Measurements from ENCODE around the gene ZNF564.
A peak's percentile ranks its signal among the peaks of the same experiment; 100 is the strongest.

The ZNF564 gene

GRCh38 chr19:12484371-12485051, 66.8 kb downstream of the ZNF564 start, which contains the start of gene ZNF709:
TSS of gene ZNF709 (minus strand) at chr19:12484816. CDS start at chr19:12484657, 159 bp downstream.
- peak within 1 kb of the TSS; percentile 59 for H3K4me2 ChIP-seq (ENCODE audit: insufficient read depth, low read length, poor library complexity, severe bottlenecking)
- no peak within 1 kb of the TSS for H4K8ac ChIP-seq (ENCODE audit: low read depth, low read length)
- H3K4me3 ChIP-seq (ENCODE audit: low read length in 2 of 2): peak within 1 kb of the TSS; percentile 77 to 91
- DNase-seq (ENCODE audit: low spot score): peak; percentile 96
- no peak within 1 kb of the TSS for H2BK120ac ChIP-seq (ENCODE audit: low read depth, low read length)
- H4K91ac ChIP-seq (ENCODE audit: low read depth, low read length, poor library complexity): no peak within 1 kb of the TSS
- H3K9me3 ChIP-seq (replicated peaks in 1 of 2; ENCODE audit: control insufficient read depth in 2 of 2, insufficient read depth in 1 of 2, low read depth in 1 of 2, low read length in 2 of 2): peaks cover 0 to 35% of the 10 kb centered on the region in 2 donors
- H3K27me3 ChIP-seq (ENCODE audit: control insufficient read depth in 3 of 3, insufficient read depth in 3 of 3, low read depth in 1 of 3, low read length in 3 of 3): no peaks in the 10 kb centered on the region
- no peak within 1 kb of the TSS for H3K4ac ChIP-seq (ENCODE audit: low read length)
- peak within 1 kb of the TSS; percentile 41 for H2AK5ac ChIP-seq (ENCODE audit: low read depth, low read length)
- H3K23ac ChIP-seq (ENCODE audit: low read depth, low read length, poor library complexity): peak within 1 kb of the TSS; percentile 100
- no CpG with 5 or more reads among the region's 53 CpGs for WGBS, 2 donors (ENCODE audit: extremely low coverage in 2 of 2, insufficient read length in 2 of 2, insufficient replicate concordance in 1 of 2)
- H3K4me1 ChIP-seq (ENCODE audit: control insufficient read depth in 2 of 2, insufficient read depth in 1 of 2, low read depth in 1 of 2, low read length in 2 of 2): peaks cover 0 to 3% of the 10 kb centered on the region in 2 donors
- H3K27ac ChIP-seq (replicated peaks; ENCODE audit: low read length): peak within 1 kb of the TSS; percentile 90
- H3K9ac ChIP-seq (ENCODE audit: low read depth, low read length, poor library complexity): peak within 1 kb of the TSS; percentile 93
- peak within 1 kb of the TSS; percentile 89 for H3K14ac ChIP-seq (ENCODE audit: low read length)
- peak within 1 kb of the TSS; percentile 90 for H2AFZ ChIP-seq (ENCODE audit: low read length)
- peaks cover 0 to 33% of the 10 kb centered on the region in 2 donors for H3K36me3 ChIP-seq (replicated peaks in 1 of 2; ENCODE audit: control insufficient read depth in 2 of 2, insufficient read depth in 2 of 2, low read length in 2 of 2)
- H3K18ac ChIP-seq (ENCODE audit: low read length): peak within 1 kb of the TSS; percentile 91
- peak within 1 kb of the TSS; percentile 75 for H2BK15ac ChIP-seq (ENCODE audit: low read length)
- no peak within 1 kb of the TSS for H2BK12ac ChIP-seq (ENCODE audit: low read length)
- H3K79me1 ChIP-seq (ENCODE audit: low read depth, low read length): peaks cover 4% of the 10 kb centered on the region
- no peak within 1 kb of the TSS for H2BK5ac ChIP-seq (ENCODE audit: low read length)

- Histone ChIP-seq H2BK120ac (ENCODE audit: low read depth, low read length) (no peak overlapping the region), H4K8ac (ENCODE audit: low read depth, low read length) (no peak overlapping the region), H3K23ac (ENCODE audit: low read depth, low read length, poor library complexity) (peak overlapping the region; percentile 100), H3K14ac (ENCODE audit: low read length) (peak overlapping the region; percentile 89), H2BK5ac (ENCODE audit: low read length) (no peak overlapping the region), H2BK12ac (ENCODE audit: low read length) (no peak overlapping the region), H3K9me3 (replicated peaks in 1 of 2; ENCODE audit: control insufficient read depth in 2 of 2, insufficient read depth in 1 of 2, low read depth in 1 of 2, low read length in 2 of 2) (peaks cover 0 to 40% of the 10 kb centered on the region in 2 donors), H3K4me3 (ENCODE audit: low read length in 2 of 2) (peak overlapping the region; percentile 77 to 91), H2AFZ (ENCODE audit: low read length) (peak overlapping the region; percentile 90), H3K36me3 (replicated peaks in 1 of 2; ENCODE audit: control insufficient read depth in 2 of 2, insufficient read depth in 2 of 2, low read length in 2 of 2) (peaks cover 0 to 38% of the 10 kb centered on the region in 2 donors), H4K91ac (ENCODE audit: low read depth, low read length, poor library complexity) (no peak overlapping the region), H3K27me3 (ENCODE audit: control insufficient read depth in 3 of 3, insufficient read depth in 3 of 3, low read depth in 1 of 3, low read length in 3 of 3) (no peaks in the 10 kb centered on the region), H3K4me2 (ENCODE audit: insufficient read depth, low read length, poor library complexity, severe bottlenecking) (peak overlapping the region; percentile 56), H2BK15ac (ENCODE audit: low read length) (peak overlapping the region; percentile 75), H3K27ac (replicated peaks; ENCODE audit: low read length) (no peak overlapping the region), H3K9ac (ENCODE audit: low read depth, low read length, poor library complexity) (peak overlapping the region; percentile 93), H3K18ac (ENCODE audit: low read length) (peak overlapping the region; percentile 91), H3K4me1 (ENCODE audit: control insufficient read depth in 2 of 2, insufficient read depth in 1 of 2, low read depth in 1 of 2, low read length in 2 of 2) (peaks cover 0 to 3% of the 10 kb centered on the region in 2 donors), H3K79me1 (ENCODE audit: low read depth, low read length) (peaks cover 4% of the 10 kb centered on the region), H2AK5ac (ENCODE audit: low read depth, low read length) (peak overlapping the region; percentile 21), H3K4ac (ENCODE audit: low read length) (no peak overlapping the region)
- WGBS, 2 donors (ENCODE audit: extremely low coverage in 2 of 2, insufficient read length in 2 of 2, insufficient replicate concordance in 1 of 2): no CpG with 5 or more reads among the region's 13 CpGs
- DNase-seq (ENCODE audit: low spot score): peak; percentile 15
Observed at GRCh38 chr19:12484011-12484370, 67.3 kb downstream of the ZNF564 start.

- Histone ChIP-seq H3K4me1 (ENCODE audit: control insufficient read depth in 2 of 2, insufficient read depth in 1 of 2, low read depth in 1 of 2, low read length in 2 of 2) (peaks cover 0 to 6% of the 10 kb centered on the region in 2 donors), H3K14ac (ENCODE audit: low read length) (no peak overlapping the region), H3K9ac (ENCODE audit: low read depth, low read length, poor library complexity) (no peak overlapping the region), H2BK120ac (ENCODE audit: low read depth, low read length) (no peak overlapping the region), H3K9me3 (replicated peaks in 1 of 2; ENCODE audit: control insufficient read depth in 2 of 2, insufficient read depth in 1 of 2, low read depth in 1 of 2, low read length in 2 of 2) (peaks cover 0 to 55% of the 10 kb centered on the region in 2 donors), H3K36me3 (replicated peaks in 1 of 2; ENCODE audit: control insufficient read depth in 2 of 2, insufficient read depth in 2 of 2, low read length in 2 of 2) (peaks cover 0 to 51% of the 10 kb centered on the region in 2 donors), H3K4ac (ENCODE audit: low read length) (no peak overlapping the region), H3K79me1 (ENCODE audit: low read depth, low read length) (peaks cover 4% of the 10 kb centered on the region), H3K27ac (replicated peaks; ENCODE audit: low read length) (no peak overlapping the region), H3K18ac (ENCODE audit: low read length) (no peak overlapping the region), H3K4me2 (ENCODE audit: insufficient read depth, low read length, poor library complexity, severe bottlenecking) (no peak overlapping the region), H3K4me3 (ENCODE audit: low read length in 2 of 2) (no peak overlapping the region), H3K23ac (ENCODE audit: low read depth, low read length, poor library complexity) (no peak overlapping the region), H3K27me3 (ENCODE audit: control insufficient read depth in 3 of 3, insufficient read depth in 3 of 3, low read depth in 1 of 3, low read length in 3 of 3) (no peaks in the 10 kb centered on the region), H2BK12ac (ENCODE audit: low read length) (no peak overlapping the region), H2AFZ (ENCODE audit: low read length) (no peak overlapping the region), H2BK5ac (ENCODE audit: low read length) (no peak overlapping the region), H4K91ac (ENCODE audit: low read depth, low read length, poor library complexity) (no peak overlapping the region), H4K8ac (ENCODE audit: low read depth, low read length) (no peak overlapping the region), H2BK15ac (ENCODE audit: low read length) (no peak overlapping the region), H2AK5ac (ENCODE audit: low read depth, low read length) (no peak overlapping the region)
- no CpG with 5 or more reads among the region's 2 CpGs for WGBS, 2 donors (ENCODE audit: extremely low coverage in 2 of 2, insufficient read length in 2 of 2, insufficient replicate concordance in 1 of 2)
- no peak for DNase-seq (ENCODE audit: low spot score)
Observed at GRCh38 chr19:12482509-12482886, 68.8 kb downstream of the ZNF564 start.

GRCh38 chr19:12481781-12482508, 69.3 kb downstream of the ZNF564 start:
- Histone ChIP-seq H3K36me3 (replicated peaks in 1 of 2; ENCODE audit: control insufficient read depth in 2 of 2, insufficient read depth in 2 of 2, low read length in 2 of 2) (peaks cover 0 to 51% of the 10 kb centered on the region in 2 donors), H2BK15ac (ENCODE audit: low read length) (no peak overlapping the region), H2BK5ac (ENCODE audit: low read length) (no peak overlapping the region), H3K4ac (ENCODE audit: low read length) (no peak overlapping the region), H3K4me1 (ENCODE audit: control insufficient read depth in 2 of 2, insufficient read depth in 1 of 2, low read depth in 1 of 2, low read length in 2 of 2) (peaks cover 0 to 6% of the 10 kb centered on the region in 2 donors), H4K91ac (ENCODE audit: low read depth, low read length, poor library complexity) (no peak overlapping the region), H4K8ac (ENCODE audit: low read depth, low read length) (no peak overlapping the region), H3K9me3 (replicated peaks in 1 of 2; ENCODE audit: control insufficient read depth in 2 of 2, insufficient read depth in 1 of 2, low read depth in 1 of 2, low read length in 2 of 2) (peaks cover 0 to 60% of the 10 kb centered on the region in 2 donors), H3K27ac (replicated peaks; ENCODE audit: low read length) (no peak overlapping the region), H3K9ac (ENCODE audit: low read depth, low read length, poor library complexity) (no peak overlapping the region), H2BK12ac (ENCODE audit: low read length) (no peak overlapping the region), H3K4me2 (ENCODE audit: insufficient read depth, low read length, poor library complexity, severe bottlenecking) (no peak overlapping the region), H3K14ac (ENCODE audit: low read length) (no peak overlapping the region), H3K18ac (ENCODE audit: low read length) (no peak overlapping the region), H3K27me3 (ENCODE audit: control insufficient read depth in 3 of 3, insufficient read depth in 3 of 3, low read depth in 1 of 3, low read length in 3 of 3) (no peaks in the 10 kb centered on the region), H2AFZ (ENCODE audit: low read length) (no peak overlapping the region), H3K4me3 (ENCODE audit: low read length in 2 of 2) (no peak overlapping the region), H3K23ac (ENCODE audit: low read depth, low read length, poor library complexity) (no peak overlapping the region), H2BK120ac (ENCODE audit: low read depth, low read length) (no peak overlapping the region), H3K79me1 (ENCODE audit: low read depth, low read length) (peaks cover 4% of the 10 kb centered on the region), H2AK5ac (ENCODE audit: low read depth, low read length) (no peak overlapping the region)
- no CpG with 5 or more reads among the region's 4 CpGs for WGBS, 2 donors (ENCODE audit: extremely low coverage in 2 of 2, insufficient read length in 2 of 2, insufficient replicate concordance in 1 of 2)
- DNase-seq (ENCODE audit: low spot score): no peak

Measured in neuronal stem cell (in vitro differentiated cells).